HG02938 (cell line): ENCODE results near the gene GINS2.

Experiments used
- ATAC-seq: cut with Tn5 transposase; IDR thresholded peaks from one replicate; pipeline ENCODE4 v1.9.1; 2021; ENCODE audit warnings: mild to moderate bottlenecking, moderate library complexity; ENCODE audit not compliant: unreplicated experiment

GINS2 gene

DNA sequence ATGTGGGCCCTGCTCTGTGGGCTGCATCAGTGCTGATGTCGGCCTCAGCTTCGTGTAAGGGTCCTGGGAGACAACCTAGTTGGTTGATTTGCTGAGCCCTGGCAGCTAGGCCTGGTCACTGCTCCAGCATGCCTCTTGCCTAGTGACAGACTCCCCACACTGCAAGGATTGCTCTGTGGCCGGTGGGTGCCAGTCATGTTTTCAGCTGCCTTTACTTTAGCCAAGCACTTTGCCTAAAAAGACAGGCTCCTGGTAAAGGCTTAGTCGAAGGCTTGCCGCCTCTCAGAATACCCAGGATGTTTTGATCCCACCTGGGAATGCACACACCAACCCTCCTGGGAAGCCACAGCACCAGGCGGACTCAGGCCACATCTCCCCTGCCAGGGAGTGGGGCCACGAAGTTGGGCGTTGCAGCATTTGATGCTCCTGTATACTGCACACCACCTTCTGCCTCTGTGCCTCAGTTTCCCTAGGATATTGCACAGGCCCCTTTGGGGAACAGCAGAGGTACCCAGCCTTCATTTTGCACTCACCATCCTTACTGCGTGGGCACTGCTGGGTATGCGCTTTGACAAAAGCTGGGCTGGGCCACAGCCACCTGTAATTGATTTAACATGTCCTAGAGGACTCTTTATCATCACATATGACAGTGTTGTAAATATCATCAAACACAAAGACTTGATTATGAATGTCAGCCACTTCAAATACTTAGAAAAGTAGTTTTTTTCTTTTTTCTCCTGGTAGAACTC lies 19.9 kb downstream of the GINS2 start:
- no peak for ATAC-seq

- no peak for ATAC-seq
Observed at GRCh38 chr16:85667841-85668413, 20.8 kb downstream of the GINS2 start.

DNA sequence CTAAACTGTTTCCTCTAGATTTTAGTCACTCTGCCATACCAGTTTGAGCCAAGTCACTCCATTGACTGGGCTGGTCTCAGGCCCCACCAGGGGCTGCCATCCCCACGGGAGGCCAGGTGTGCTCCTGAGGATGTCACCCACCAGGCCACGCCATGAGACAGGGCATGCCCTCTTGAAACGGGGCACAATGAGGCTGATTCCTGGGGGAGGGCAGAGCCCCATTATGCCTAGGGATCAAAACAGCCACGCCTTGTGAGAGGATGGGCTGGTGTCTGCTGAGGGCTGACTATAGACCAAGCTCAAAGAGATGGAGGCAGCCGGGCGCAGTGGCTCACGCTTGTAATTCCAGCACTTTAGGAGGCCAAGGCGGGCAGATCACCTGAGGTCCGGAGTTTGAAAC lies 21.5 kb downstream of the GINS2 start:
- ATAC-seq = no peak

- ATAC-seq = no peak
Observed at GRCh38 chr16:85665929-85666328, 22.8 kb downstream of the GINS2 start.

GRCh38 chr16:85665373-85665740 lies 23.4 kb downstream of the GINS2 start:
- no peak for ATAC-seq

- ATAC-seq = no peak
Observed at GRCh38 chr16:85664580-85665372, 24.0 kb downstream of the GINS2 start.

DNA sequence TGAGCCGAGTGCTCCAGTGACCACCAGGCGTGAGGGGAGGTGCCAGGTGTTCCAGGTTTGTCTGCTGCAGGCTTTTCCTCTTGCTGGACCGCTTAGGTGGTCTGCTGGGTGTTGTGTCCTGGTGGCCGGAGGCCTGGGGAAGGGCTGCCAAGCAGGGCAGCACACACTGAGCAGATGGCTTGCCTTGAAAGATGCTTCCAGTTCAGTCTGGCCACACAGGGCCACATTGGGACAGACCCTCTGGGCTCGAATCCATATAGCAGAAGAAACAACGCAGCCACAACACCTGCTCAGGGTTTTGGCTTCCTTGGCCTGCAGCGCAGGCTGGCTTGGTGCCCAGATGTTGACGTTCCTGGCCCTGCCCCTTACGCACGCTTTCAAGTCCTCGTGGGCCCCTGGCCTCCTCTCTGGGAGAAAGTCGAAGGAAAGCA lies 24.8 kb downstream of the GINS2 start:
- ATAC-seq = no peak

- no peak for ATAC-seq
Observed at GRCh38 chr16:85662976-85663830, 25.6 kb downstream of the GINS2 start.

DNA sequence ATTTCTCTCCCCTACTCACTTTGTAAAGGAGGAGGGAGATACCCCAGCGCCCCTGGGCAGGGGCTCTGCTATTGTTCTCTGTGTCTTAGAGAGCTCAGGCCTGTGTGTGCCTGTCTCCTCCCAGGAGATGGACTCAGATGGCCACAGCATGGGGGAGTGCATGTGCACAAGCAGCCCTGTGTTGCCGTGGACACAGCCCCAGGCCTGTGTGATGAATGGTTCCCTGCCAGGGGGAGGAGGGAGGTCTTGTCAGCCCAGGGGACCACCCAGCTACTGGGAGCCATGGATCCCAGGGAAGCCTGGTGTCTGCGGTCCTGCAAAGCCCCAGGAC lies 26.3 kb downstream of the GINS2 start:
- ATAC-seq = no peak

DNA sequence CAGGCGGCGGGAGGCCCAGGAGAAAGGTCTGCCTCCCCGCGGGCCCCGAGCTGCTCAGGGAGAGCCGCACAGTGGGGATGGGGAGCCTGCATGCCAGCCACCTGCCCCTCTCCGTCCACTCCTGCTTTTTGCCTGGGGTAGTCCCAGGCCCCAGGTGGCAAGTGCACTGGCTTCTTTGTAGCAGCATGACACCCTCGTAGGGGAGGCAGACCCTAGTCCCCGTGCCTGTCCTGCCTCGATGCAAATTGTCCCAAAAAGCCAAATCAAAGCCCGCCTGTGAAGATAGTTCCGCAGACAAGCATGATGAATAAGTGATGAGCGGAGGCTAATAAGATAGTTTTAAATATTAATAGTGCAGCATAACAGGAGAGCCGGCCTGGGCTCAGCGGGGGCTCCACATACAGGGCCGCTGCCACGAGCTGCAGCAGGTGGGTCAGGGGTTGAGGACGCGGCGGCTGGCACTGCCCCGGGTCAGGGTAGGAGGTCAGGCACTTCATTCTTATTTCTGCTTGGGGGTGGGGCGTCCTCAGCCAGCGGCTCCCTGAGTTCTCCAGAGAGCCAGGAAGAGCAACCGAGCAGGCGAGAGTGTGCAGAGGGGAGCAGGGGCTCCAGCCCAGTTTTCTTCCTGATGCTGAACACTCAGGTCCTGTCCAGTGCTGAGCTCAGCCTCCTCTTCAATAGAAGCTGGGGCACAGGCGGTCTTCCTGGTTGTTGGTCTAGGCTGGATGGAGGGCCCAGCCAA lies 26.8 kb downstream of the GINS2 start:
- ATAC-seq = no peak

DNA sequence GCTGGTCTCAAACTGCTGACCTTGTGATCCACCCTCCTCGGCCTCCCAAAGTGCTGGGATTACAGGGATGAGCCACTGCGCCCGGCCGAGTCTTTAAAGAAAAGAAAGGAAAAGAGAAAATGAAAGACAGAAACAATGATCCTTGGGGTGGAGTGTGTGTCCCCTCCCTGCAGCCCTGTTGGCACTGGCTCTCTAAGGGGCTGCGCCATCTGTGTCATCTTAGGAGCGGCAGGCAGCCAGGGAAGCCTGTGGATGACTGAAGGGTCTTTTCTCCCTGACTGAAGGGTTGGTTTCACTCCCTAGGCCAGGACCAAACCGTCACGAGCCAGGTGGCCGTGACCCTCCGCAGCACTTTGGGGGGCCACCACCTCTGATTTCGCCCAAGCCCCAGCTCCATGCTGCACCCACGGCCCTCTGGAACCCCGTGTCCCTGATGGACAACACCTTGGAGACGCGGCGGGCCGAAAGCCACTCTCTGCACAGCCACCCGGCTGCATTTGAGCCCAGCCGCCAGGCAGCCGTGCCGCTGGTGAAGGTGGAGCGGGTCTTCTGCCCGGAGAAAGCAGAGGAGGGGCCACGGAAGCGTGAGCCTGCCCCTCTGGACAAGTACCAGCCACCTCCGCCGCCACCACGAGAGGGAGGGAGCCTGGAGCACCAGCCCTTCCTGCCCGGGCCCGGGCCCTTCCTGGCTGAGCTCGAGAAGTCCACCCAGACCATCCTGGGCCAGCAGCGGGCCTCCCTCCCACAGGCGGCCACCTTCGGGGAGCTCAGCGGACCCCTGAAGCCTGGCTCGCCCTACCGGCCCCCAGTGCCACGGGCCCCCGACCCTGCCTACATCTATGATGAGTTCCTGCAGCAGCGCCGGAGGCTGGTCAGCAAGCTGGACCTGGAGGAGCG lies 27.7 kb downstream of the GINS2 start:
- ATAC-seq = no peak

DNA sequence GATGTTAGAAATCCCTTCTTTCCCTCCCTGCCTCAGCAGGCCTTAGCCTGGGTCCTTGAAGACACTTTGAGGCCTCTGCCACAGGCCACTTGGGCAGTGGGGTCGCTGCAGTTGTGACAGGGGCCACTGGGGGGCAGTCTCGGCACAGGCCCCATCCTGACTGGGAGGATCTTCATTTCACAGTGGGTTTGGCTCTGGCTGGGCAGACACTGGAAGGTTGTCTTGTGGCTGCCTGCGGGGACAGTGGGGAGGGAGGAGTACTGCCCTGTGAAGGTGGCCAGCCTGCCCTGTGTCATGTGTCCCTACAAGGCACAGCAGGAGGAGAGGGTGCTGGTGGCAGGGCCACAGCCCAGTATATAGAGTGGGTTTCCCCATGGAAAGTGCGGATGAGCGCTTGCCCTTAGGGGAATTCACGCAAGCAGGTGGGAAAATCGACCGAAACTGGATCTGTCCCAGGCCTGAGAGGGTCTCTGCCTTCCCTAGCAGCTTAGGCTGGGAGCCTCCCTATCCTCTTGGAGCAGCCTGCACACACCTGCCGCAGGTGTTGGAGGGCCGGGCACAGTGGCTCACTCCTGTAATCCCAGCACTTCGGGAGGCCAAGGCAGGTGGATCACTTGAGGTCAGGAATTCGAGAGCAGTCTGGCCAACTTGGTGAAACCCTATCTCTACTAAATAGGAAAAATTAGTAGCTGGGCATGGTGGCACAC lies 28.8 kb downstream of the GINS2 start:
- ATAC-seq = no peak

DNA sequence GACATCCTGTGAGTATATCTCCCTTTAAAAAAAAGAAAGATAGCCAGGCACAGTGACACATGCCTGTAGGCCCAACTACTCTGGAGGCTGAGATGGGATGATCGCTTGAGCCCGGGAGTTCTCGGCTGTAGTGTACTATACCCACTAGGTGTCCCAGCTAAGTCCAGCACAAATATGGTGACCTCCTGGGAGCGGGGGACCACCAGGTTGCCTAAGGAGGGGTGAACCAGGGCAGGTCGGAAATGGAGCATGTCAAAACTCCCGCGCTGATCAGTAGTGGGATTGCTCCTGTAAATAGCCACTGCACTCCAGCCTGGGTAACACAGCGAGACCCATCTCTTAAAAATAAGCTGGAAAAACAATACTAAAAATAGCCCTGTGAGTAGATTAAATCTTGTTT lies 29.4 kb downstream of the GINS2 start:
- ATAC-seq = no peak

DNA sequence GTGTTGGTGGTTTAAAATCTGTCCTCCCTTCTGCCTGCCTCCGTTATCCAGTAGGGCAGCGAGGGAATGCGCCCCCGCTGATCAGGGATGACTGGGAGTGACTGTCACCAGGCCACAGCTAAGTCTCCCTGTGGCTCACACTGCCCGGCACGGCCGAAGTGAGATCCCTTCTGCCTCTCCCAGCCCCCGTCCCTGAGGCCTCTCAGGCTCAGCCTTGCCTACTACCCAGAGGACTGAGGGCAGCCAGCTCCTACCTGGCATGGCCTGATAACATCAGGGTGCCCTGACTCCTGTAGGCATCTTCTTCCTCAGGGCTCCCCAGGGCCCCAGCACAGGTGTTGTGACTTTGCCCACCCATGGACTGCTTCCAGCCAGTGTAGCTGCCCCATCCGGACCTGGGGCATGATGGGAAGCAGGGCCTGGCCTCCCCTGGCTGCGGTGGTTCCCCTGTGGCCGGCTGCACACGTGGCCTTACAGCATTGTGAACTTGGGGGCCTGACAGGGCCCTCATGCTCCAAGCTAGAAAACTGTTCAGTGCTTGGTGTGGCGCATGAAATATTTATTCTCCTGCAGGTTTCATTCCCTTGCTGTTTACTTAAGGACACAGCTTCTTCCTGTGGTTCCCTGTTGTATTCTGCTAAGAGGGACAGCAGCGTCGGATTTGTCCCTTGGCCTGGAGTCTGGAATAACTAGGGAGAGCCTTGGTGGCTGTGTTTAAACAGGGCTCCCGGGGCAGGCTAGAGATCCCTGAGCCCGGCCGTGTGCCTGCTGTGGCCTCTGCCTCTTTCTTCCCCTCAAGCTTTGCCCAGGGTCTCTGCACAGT lies 30.0 kb downstream of the GINS2 start:
- no peak for ATAC-seq

- ATAC-seq = no peak
Observed at GRCh38 chr16:85657996-85658395, 30.8 kb downstream of the GINS2 start.

DNA sequence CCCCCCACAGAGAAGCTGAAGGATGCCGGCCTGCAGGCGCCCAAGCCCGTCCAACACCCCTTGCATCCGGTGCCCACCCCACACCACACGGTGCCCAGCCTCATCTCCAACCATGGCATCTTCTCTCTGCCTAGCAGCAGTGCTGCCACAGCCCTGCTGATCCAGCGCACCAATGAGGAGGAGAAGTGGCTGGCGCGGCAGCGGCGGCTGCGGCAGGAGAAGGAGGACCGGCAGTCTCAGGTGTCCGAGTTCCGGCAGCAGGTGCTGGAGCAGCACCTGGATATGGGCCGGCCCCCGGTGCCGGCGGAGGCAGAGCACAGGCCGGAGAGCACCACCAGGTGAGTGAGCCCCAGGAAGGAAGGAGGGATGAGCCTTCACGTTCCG lies 31.5 kb downstream of the GINS2 start:
- no peak for ATAC-seq

- no peak for ATAC-seq
Observed at GRCh38 chr16:85656351-85657266, 32.1 kb downstream of the GINS2 start.
